HepG2 (cell line): Measurements from ENCODE around the gene RNU11. TPM values are rescaled to one million over a fixed set of nuclear protein-coding genes. Genes with fewer than 3 reads are reported as not detected.

Experiments
- ATAC-seq: fragments of 200-7000 bp; cut with Tn5 transposase; 3 replicates; pipeline ENCODE4 v1.9.1; 2020; ENCODE audit warnings: mild to moderate bottlenecking, moderate library complexity
- BruUV-seq: library from RNA; stranded (reverse); fragments of 400-500 nt; replicated peaks from 2 replicates; lab custom pipeline; 2021; lab: Mats Ljungman, UMichigan
- CTCF ChIA-PET: fragments of 300-600 bp; formaldehyde crosslinking; extraction: SDS; loops from one replicate; lab custom pipeline; 2021; ENCODE audit warnings: low total read pairs, inconsistent platforms, low intra/inter-chr PET ratio; lab: Yijun Ruan, JAX
- POLR2A ChIA-PET: fragments of 350-600 bp; sonication (Branson Sonifier 250); formaldehyde crosslinking; loops from one replicate; lab custom pipeline; 2020; ENCODE audit warnings: antibody characterized with exemption, inconsistent platforms; lab: Yijun Ruan, JAX
- DNase-seq: peaks from one replicate; pipeline ENCODE4 v3.0.0-alpha.2; 2015; ENCODE audit warnings: low spot score
- FAIRE-seq: peaks from 3 replicates; lab custom pipeline; 2011; peaks lifted over from hg19 to GRCh38; lab: Jason Lieb, UNC
- H2AFZ ChIP-seq: one replicate; pipeline ENCODE4 v1.6.1; 2011; ENCODE audit warnings: low read length, inconsistent platforms
- H3K27ac ChIP-seq: fragments of 300-600 bp; 3 replicates; pipeline ENCODE4 v1.8.0; 2011; ENCODE audit warnings: mixed run types, mild to moderate bottlenecking, mixed read lengths, low read length, inconsistent platforms; ENCODE audit not compliant: insufficient read depth; ENCODE audit errors: extremely low read length
- H3K27me3 ChIP-seq, 2 experiments: fragments of 200-600 bp in 1 of 2; 2 replicates in 1 of 2; 3 replicates in 1 of 2; pipeline versions ENCODE4 v1.6.0 to v1.8.0; 2011; ENCODE audit warnings: low read length in 2 of 2, mild to moderate bottlenecking in 2 of 2, moderate library complexity in 2 of 2, inconsistent platforms in 1 of 2; ENCODE audit not compliant: insufficient read depth in 2 of 2, control insufficient read depth in 1 of 2
- H3K36me3 ChIP-seq, 2 experiments: fragments of 200-600 bp in 1 of 2; replicated peaks in 1 of 2; 2 replicates in 1 of 2; 3 replicates in 1 of 2; pipeline versions ENCODE4 v1.5.1 to v1.8.0; 2011; ENCODE audit warnings: low read length in 2 of 2, inconsistent platforms in 1 of 2; ENCODE audit not compliant: insufficient read depth in 2 of 2, control insufficient read depth in 1 of 2
- H3K4me1 ChIP-seq: 2 replicates; pipeline ENCODE4 v1.5.1; 2012; ENCODE audit warnings: low read length, inconsistent platforms; ENCODE audit not compliant: insufficient read depth
- H3K4me2 ChIP-seq: 2 replicates; pipeline ENCODE4 v1.6.0; 2011; ENCODE audit warnings: low read depth, low read length, inconsistent platforms
- H3K4me3 ChIP-seq, 3 experiments: fragments of 200-600 bp in 1 of 3; sonication (generic), shearing (Covaris generic) in 1 of 3; replicated peaks in 1 of 3; 2 replicates each; pipeline ENCODE4 v1.5.1; 2011 to 2016; ENCODE audit warnings: low read length in 3 of 3, inconsistent platforms in 2 of 3, low read depth in 2 of 3, mild to moderate bottlenecking in 2 of 3, control low read depth in 1 of 3, mixed read lengths in 1 of 3; ENCODE audit not compliant: insufficient read depth in 1 of 3
- H3K79me2 ChIP-seq: one replicate; pipeline ENCODE4 v1.6.1; 2011; ENCODE audit warnings: low read length, inconsistent platforms; ENCODE audit not compliant: insufficient read depth
- H3K9ac ChIP-seq: 2 replicates; pipeline ENCODE4 v1.6.0; 2011; ENCODE audit warnings: mild to moderate bottlenecking, low read depth, low read length, inconsistent platforms; ENCODE audit not compliant: insufficient read depth
- H3K9me3 ChIP-seq: 2 replicates; pipeline ENCODE4 v1.5.1; 2012; ENCODE audit warnings: mild to moderate bottlenecking, low read length
- H4K20me1 ChIP-seq: 2 replicates; pipeline ENCODE4 v1.6.0; 2011; ENCODE audit warnings: inconsistent platforms, mild to moderate bottlenecking, low read length, moderate library complexity; ENCODE audit not compliant: insufficient read depth
- AKAP8 ChIP-seq: sonication (generic); formaldehyde crosslinking; IDR thresholded peaks from 2 replicates; pipeline ENCODE4 v1.5.1; 2020; ENCODE audit warnings: mild to moderate bottlenecking, missing genetic modification reagents
- DMTF1 ChIP-seq: sonication (generic); formaldehyde crosslinking; IDR thresholded peaks from 2 replicates; pipeline ENCODE4 v1.4.0; 2020; ENCODE audit warnings: mild to moderate bottlenecking, missing genetic modification reagents
- IRF2 ChIP-seq: IDR thresholded peaks from 2 replicates; pipeline ENCODE4 v1.6.1; 2018; ENCODE audit warnings: missing genetic modification reagents, missing compliant biosample characterization
- NONO ChIP-seq, 2 experiments: fragments of 450-650 bp in 1 of 2; sonication (generic) in 1 of 2; formaldehyde crosslinking in 1 of 2; IDR thresholded peaks in 1 of 2; conservative IDR thresholded peaks in 1 of 2; 2 replicates each; pipeline versions ENCODE4 v1.6.1 to v1.8.0; 2017 to 2022; ENCODE audit warnings: mild to moderate bottlenecking in 1 of 2, missing genetic modification reagents in 1 of 2, moderate library complexity in 1 of 2
- POLR2AphosphoS2 ChIP-seq: IDR thresholded peaks from 2 replicates; pipeline ENCODE4 v1.6.1; 2011; ENCODE audit warnings: low read depth, low read length, improper control_type of control experiment
- POLR2AphosphoS5 ChIP-seq: IDR thresholded peaks from 2 replicates; pipeline ENCODE4 v1.6.1; 2012; ENCODE audit warnings: low read depth, low read length
- SKI ChIP-seq: fragments of 450-650 bp; IDR thresholded peaks from one replicate; pipeline ENCODE4 v1.6.1; 2018; ENCODE audit warnings: mild to moderate bottlenecking; ENCODE audit not compliant: partially characterized antibody
- SP2 ChIP-seq: sonication (generic); formaldehyde crosslinking; IDR thresholded peaks from 2 replicates; pipeline ENCODE4 v1.5.1; 2020; ENCODE audit warnings: mild to moderate bottlenecking, missing genetic modification reagents
- ZFP36L2 ChIP-seq: sonication (generic); formaldehyde crosslinking; IDR thresholded peaks from 2 replicates; pipeline ENCODE4 v1.4.0; 2020; ENCODE audit warnings: missing genetic modification reagents
- ZFX ChIP-seq: sonication (generic); formaldehyde crosslinking; IDR thresholded peaks from 2 replicates; pipeline ENCODE4 v1.4.0; 2020; ENCODE audit warnings: mild to moderate bottlenecking, low read depth, missing genetic modification reagents, moderate library complexity
- ZNF460 ChIP-seq: sonication (generic); formaldehyde crosslinking; IDR thresholded peaks from 2 replicates; pipeline ENCODE4 v1.5.1; 2020; ENCODE audit warnings: missing genetic modification reagents, mild to moderate bottlenecking, borderline replicate concordance
- ZNF468 ChIP-seq: sonication (generic); formaldehyde crosslinking; IDR thresholded peaks from 2 replicates; pipeline ENCODE4 v1.8.0; 2022; ENCODE audit warnings: mild to moderate bottlenecking, moderate library complexity, missing genetic modification reagents
- ZNF777 ChIP-seq: sonication (generic); formaldehyde crosslinking; IDR thresholded peaks from 2 replicates; pipeline ENCODE4 v1.4.0; 2020; ENCODE audit warnings: missing genetic modification reagents
- ZNF792 ChIP-seq: IDR thresholded peaks from 2 replicates; pipeline ENCODE4 v1.6.1; 2016
- WGBS: methylation state at CpG from one replicate; pipeline ENCODE4 v1.1.6; 2017; ENCODE audit warnings: low lambda C conversion rate; 5-methylcytosine and 5-hydroxymethylcytosine counted together
- in situ Hi-C: cut with HindIII; loops from 2 replicates; pipeline ENCODE4 v1.10.0; 2017; ENCODE audit warnings: low pct_unique_long_range_greater_than_20kb; ENCODE audit not compliant: extremely low pct_ligation_motif_present
- intact Hi-C: fragments of 100-400 bp; cut with micrococcal nuclease; formaldehyde crosslinking; loops from one replicate; pipeline ENCODE4 v1.10.0; 2022; ENCODE audit not compliant: unreplicated experiment
- polyA plus RNA-seq, 8 experiments: library from polyadenylated mRNA; depleted of rRNA in 3 of 8; stranded (reverse) in 7 of 8; unstranded in 1 of 8; fragments of >200 nt; fragmentation: Illumina TruSeq in 4 of 8; extraction: Trizol in 4 of 8; gene quantifications; 2 replicates each; pipeline versions ENCODE4 v1.2.1 to v1.2.3, GENCODE V29; 2011 to 2016; ENCODE audit warnings: low read depth in 4 of 8, missing spikeins in 1 of 8, mixed read lengths in 1 of 8; ENCODE audit not compliant: insufficient read depth in 1 of 8
- total RNA-seq, 5 experiments: library from RNA; depleted of rRNA; stranded (reverse); fragments of >200 nt; fragmentation: Illumina TruSeq; extraction: Trizol; gene quantifications; 2 replicates each; pipeline ENCODE4 v1.2.3, GENCODE V29; 2016; ENCODE audit warnings: low read depth in 1 of 5
- TF ChIP-seq, protein P1 (sequence below): sonication (generic); formaldehyde crosslinking; IDR thresholded peaks from 2 replicates; pipeline ENCODE4 v1.4.0; 2020; ENCODE audit warnings: missing genetic modification reagents, low read depth, mild to moderate bottlenecking, borderline replicate concordance
- TF ChIP-seq, protein P2 (sequence below), 2 experiments: IDR thresholded peaks; 2 replicates each; pipeline ENCODE4 v1.6.1; 2011 to 2012; ENCODE audit warnings: low read length in 2 of 2, borderline replicate concordance in 1 of 2, low read depth in 1 of 2, mild to moderate bottlenecking in 1 of 2, moderate library complexity in 1 of 2

The RNU11 gene
- total and polyA plus RNA-seq, 2 of the 13 experiments (the other 11 are each of a cell fraction or from before 2014, with no cell fraction given) = not detected

DNA sequence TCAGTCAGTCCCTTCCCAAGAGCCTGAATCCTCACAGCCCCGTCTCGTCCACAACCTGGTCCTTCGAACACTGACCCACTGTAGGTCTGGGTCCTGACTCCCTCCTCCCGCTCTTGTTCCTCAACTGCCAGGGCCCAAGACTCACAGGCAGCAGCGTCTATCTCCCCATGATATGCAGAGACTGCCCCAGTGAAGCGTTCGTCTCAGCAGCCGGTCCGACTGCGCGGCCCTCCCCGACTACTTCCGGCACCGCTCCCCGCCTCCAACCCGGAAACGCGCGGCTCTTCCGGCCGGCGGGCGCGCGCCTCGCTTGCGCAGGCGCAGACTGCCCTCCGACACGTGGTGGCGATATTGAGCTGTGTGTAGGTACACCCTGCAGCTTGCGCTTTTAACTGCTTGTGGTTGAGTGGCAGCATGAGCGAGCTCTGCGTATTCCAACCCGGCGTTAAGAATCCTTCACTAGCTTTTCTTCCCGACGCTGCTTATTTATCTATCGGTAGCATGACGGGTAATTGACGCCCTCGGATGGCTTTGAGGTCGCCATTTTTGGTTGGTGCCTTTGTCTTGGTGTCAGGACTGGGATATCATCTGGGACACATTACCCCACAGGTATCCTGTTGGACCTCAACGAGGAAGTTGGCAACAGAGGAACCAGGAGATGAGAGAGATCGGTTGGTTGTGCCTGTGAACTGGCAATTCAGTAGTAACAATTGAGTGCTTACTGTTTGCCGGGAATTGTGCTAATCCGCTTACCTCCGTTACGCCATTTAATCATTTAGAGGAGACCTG lies 5.4 kb upstream of the RNU11 start, which contains the start of gene TAF12:
Gene TAF12, minus strand, starts transcription at position 221 of the 789 bp plus-strand sequence. CDS start 20,986 bp downstream, outside the sequence.
- in situ Hi-C loops (loop anchor here (5.0 kb wide), 1 partner anchor 229 kb away; no protein-coding TSS in a partner anchor), intact Hi-C loops (loop anchor here (5.0 to 10.0 kb wide), 3 partner anchors 114 to 542 kb away; partner anchors contain the start of gene SRSF4)
- Histone ChIP-seq H3K79me2 (peaks cover 13% of the 10 kb centered on the region), H2AFZ (peak within 1 kb of the TSS; percentile 86), H3K4me3 (peak within 1 kb of the TSS; percentile 90 to 99 (median 91)), H3K4me2 (peak within 1 kb of the TSS; percentile 91), H3K36me3 (no peaks in the 10 kb centered on the region), H3K27ac (peak within 1 kb of the TSS; percentile 87), H3K9ac (peak within 1 kb of the TSS; percentile 97), H3K27me3 (no peaks in the 10 kb centered on the region; a peak in 1 of 5 replicates), H3K9me3 (no peaks in the 10 kb centered on the region), H3K4me1 (peaks cover 56% of the 10 kb centered on the region), H4K20me1 (no peaks in the 10 kb centered on the region)
- ChIA-PET CTCF (no interaction called here), POLR2A (interaction anchor here (0.5 to 3.1 kb wide), 29 partner anchors 9 to 539 kb away, joined by 3 to 49 read pairs (median 4); partner anchors contain the start of genes GMEB1, PHACTR4, RCC1 and SRSF4)
- peak; percentile 90 for ATAC-seq
- peak; percentile 34 for FAIRE-seq
- BruUV-seq = TSS peak; percentile 98
- peak; percentile 90 for DNase-seq
- 1% methylated on average over 20 of the region's 49 CpGs for WGBS
- TF ChIP-seq, protein P1, sequence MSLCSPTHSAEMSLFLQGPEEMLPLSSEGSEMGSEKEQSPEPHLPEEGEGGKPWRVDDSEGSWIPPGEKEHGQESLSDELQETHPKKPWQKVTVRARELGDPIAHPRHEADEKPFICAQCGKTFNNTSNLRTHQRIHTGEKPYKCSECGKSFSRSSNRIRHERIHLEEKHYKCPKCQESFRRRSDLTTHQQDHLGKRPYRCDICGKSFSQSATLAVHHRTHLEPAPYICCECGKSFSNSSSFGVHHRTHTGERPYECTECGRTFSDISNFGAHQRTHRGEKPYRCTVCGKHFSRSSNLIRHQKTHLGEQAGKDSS (CRISPR knock-in tag) = no peak; the same call in 1 of the 2 replicates
- peak; percentile 95 for TF ChIP-seq ZNF792 (CRISPR knock-in tag)
- TF ChIP-seq ZNF777 (CRISPR knock-in tag) = peak; percentile 57; the same call in 1 of the 2 replicates
- TF ChIP-seq, protein P2, sequence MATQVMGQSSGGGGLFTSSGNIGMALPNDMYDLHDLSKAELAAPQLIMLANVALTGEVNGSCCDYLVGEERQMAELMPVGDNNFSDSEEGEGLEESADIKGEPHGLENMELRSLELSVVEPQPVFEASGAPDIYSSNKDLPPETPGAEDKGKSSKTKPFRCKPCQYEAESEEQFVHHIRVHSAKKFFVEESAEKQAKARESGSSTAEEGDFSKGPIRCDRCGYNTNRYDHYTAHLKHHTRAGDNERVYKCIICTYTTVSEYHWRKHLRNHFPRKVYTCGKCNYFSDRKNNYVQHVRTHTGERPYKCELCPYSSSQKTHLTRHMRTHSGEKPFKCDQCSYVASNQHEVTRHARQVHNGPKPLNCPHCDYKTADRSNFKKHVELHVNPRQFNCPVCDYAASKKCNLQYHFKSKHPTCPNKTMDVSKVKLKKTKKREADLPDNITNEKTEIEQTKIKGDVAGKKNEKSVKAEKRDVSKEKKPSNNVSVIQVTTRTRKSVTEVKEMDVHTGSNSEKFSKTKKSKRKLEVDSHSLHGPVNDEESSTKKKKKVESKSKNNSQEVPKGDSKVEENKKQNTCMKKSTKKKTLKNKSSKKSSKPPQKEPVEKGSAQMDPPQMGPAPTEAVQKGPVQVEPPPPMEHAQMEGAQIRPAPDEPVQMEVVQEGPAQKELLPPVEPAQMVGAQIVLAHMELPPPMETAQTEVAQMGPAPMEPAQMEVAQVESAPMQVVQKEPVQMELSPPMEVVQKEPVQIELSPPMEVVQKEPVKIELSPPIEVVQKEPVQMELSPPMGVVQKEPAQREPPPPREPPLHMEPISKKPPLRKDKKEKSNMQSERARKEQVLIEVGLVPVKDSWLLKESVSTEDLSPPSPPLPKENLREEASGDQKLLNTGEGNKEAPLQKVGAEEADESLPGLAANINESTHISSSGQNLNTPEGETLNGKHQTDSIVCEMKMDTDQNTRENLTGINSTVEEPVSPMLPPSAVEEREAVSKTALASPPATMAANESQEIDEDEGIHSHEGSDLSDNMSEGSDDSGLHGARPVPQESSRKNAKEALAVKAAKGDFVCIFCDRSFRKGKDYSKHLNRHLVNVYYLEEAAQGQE (IDR thresholded peaks at IDR 0.05; ENCODE audit: borderline replicate concordance in 1 of 2, low read depth in 1 of 2, low read length in 2 of 2) = no peak
- no peak for TF ChIP-seq AKAP8 (CRISPR knock-in tag)
- no peak for TF ChIP-seq ZNF460 (CRISPR knock-in tag)
- peak; percentile 89 for TF ChIP-seq ZFX (CRISPR knock-in tag)
- TF ChIP-seq DMTF1 (CRISPR knock-in tag) = no peak
- 0 out of 2 replicates have a peak, but pooled peaks have one; percentile 46 for TF ChIP-seq POLR2AphosphoS2
- TF ChIP-seq IRF2 (CRISPR knock-in tag) = peak; percentile 78; the same call in 1 of the 2 replicates
- peak; percentile 94 for TF ChIP-seq POLR2AphosphoS5
- TF ChIP-seq NONO (IDR thresholded peaks at IDR 0.05) = no peak
- TF ChIP-seq NONO (CRISPR knock-in tag; conservative IDR thresholded peaks at IDR 0.05) = peak; percentile 95
- TF ChIP-seq ZNF468 = peak; percentile 87; the same call in 1 of the 2 replicates
- peak; percentile 11; the same call in 1 of the 2 replicates for TF ChIP-seq ZFP36L2
- peak; percentile 53 for TF ChIP-seq SKI
- peak; percentile 71 for TF ChIP-seq SP2 (CRISPR knock-in tag)
